ENCODE measurements around the gene CCM2L. TPM values are rescaled to one million over a fixed set of nuclear protein-coding genes. Genes with fewer than 3 reads are reported as not detected.
"Not testable (repeated sequence)": the region's sequence is repeated elsewhere in the genome, so short reads cannot be mapped to it uniquely, and the experiment has no call there.

The CCM2L gene
- total and polyA plus RNA-seq, 2 of the 4 experiments (the other 2 are of a cell fraction), result not detected

- H3K27me3 ChIP-seq (ENCODE audit: control insufficient read depth, insufficient read depth, low read length), result peaks cover 79% of the 10 kb centered on the region
- H2BK20ac ChIP-seq (ENCODE audit: low read depth, low read length); H3K56ac ChIP-seq (ENCODE audit: extremely low read depth, insufficient read depth, low read length); H4K5ac ChIP-seq (ENCODE audit: low read depth, low read length); H2AK5ac ChIP-seq (ENCODE audit: low read depth, low read length); H3K9me1 ChIP-seq (ENCODE audit: insufficient read depth, low read length); H3K9ac ChIP-seq (ENCODE audit: low read depth, low read length); dilution Hi-C loops (cut with HindIII; ENCODE audit: low sequenced_read_pairs, unreplicated experiment); H3K23ac ChIP-seq (ENCODE audit: low read depth, low read length); ATAC-seq (ENCODE audit: low read depth); H3K27ac ChIP-seq (ENCODE audit: insufficient read depth, low read length); H3K4me1 ChIP-seq (ENCODE audit: control insufficient read depth, insufficient read depth, low read length); DNase-seq; H4K20me1 ChIP-seq (ENCODE audit: insufficient read depth, low read length); H3K4ac ChIP-seq (ENCODE audit: low read depth, low read length); H3K4me2 ChIP-seq (ENCODE audit: low read depth, low read length); H2BK120ac ChIP-seq (ENCODE audit: low read depth, low read length); H2BK5ac ChIP-seq (ENCODE audit: low read depth, low read length, poor library complexity, severe bottlenecking); H4K8ac ChIP-seq (ENCODE audit: low read depth in 2 of 2, low read length in 2 of 2); CTCF ChIA-PET; H3K79me1 ChIP-seq (ENCODE audit: low read depth in 1 of 2, low read length in 2 of 2); H2AK9ac ChIP-seq (replicated peaks; ENCODE audit: low read depth, low read length, poor library complexity); H3K4me3 ChIP-seq (ENCODE audit: insufficient read depth, low read depth, low read length); H3K18ac ChIP-seq (ENCODE audit: low read depth, low read length); H3K36me3 ChIP-seq (ENCODE audit: control insufficient read depth, insufficient read depth, low read length); H4K91ac ChIP-seq (ENCODE audit: insufficient read depth, low read depth, low read length); BruUV-seq (replicated peaks); H3K14ac ChIP-seq (replicated peaks; ENCODE audit: low read depth, low read length); H2AFZ ChIP-seq (replicated peaks; ENCODE audit: low read length, poor library complexity); intact Hi-C loops (cut with micrococcal nuclease); H2BK15ac ChIP-seq (ENCODE audit: low read depth, low read length); H3K9me3 ChIP-seq (ENCODE audit: control insufficient read depth, insufficient read depth, low read length): not testable (repeated sequence)
- TF ChIP-seq CEBPB (IDR thresholded peaks at IDR 0.05; ENCODE audit: low read depth, low read length), result 0 out of 2 replicates have a peak, but pooled peaks have one; percentile 4
- in situ Hi-C loops (cut with MboI; ENCODE audit: low sequenced_read_pairs), result loop anchor here (5.0 kb wide), 1 partner anchor 211 kb away; no protein-coding TSS in a partner anchor
- POLR2A ChIA-PET (ENCODE audit: unreplicated experiment), result interaction anchor here (0.5 kb wide), 1 partner anchor 26 kb away, joined by 3 read pairs; no protein-coding TSS in a partner anchor
- 29% methylated on average over 1 of the region's 3 CpGs; no CpG with 5 or more reads in 1 of the 2 experiments for WGBS, 2 experiments (ENCODE audit: extremely low coverage in 2 of 2, insufficient read length in 1 of 2)
Observed at GRCh38 chr20:32033721-32034120, 23.5 kb downstream of the CCM2L start.
